Nucleus accumbens (tissue), 56 donors: ENCODE data around the gene ADIG.
"Not testable (repeated sequence)": the region's sequence is repeated elsewhere in the genome, so short reads cannot be mapped to it uniquely, and the experiment has no call there.

Experiments
- DNase-seq, 56 donors: peaks; one replicate each; lab custom pipeline; 2025; lab: John Stamatoyannopoulos, UW

The ADIG gene

GRCh38 chr20:38569747-38570525 lies 11.1 kb upstream of the ADIG start:
- no peak for DNase-seq

GRCh38 chr20:38573413-38573812 lies 7.6 kb upstream of the ADIG start:
- DNase-seq, result peak in 16 of 56 donors; percentile 3 to 45 (median 12)

GRCh38 chr20:38579219-38579910 lies 1.6 kb upstream of the ADIG start:
- DNase-seq, result no peak

GRCh38 chr20:38579921-38580320 lies 1.1 kb upstream of the ADIG start:
- no peak for DNase-seq

GRCh38 chr20:38581830-38582358 lies 897 bp downstream of the ADIG start:
- no peak for DNase-seq

GRCh38 chr20:38583306-38583705 lies 2.3 kb downstream of the ADIG start:
- DNase-seq, result no peak

GRCh38 chr20:38584099-38584763 lies 3.2 kb downstream of the ADIG start:
- no peak for DNase-seq

GRCh38 chr20:38585404-38586180 lies 4.6 kb downstream of the ADIG start:
- DNase-seq, result no peak

GRCh38 chr20:38586181-38586525 lies 5.2 kb downstream of the ADIG start:
- no peak for DNase-seq

GRCh38 chr20:38588303-38588702 lies 7.3 kb downstream of the ADIG start:
- no peak for DNase-seq

- DNase-seq, result no peak
Observed at GRCh38 chr20:38589351-38589750, 8.4 kb downstream of the ADIG start.

GRCh38 chr20:38589967-38590675 lies 9.1 kb downstream of the ADIG start:
- no peak for DNase-seq

GRCh38 chr20:38590676-38591473 lies 9.9 kb downstream of the ADIG start:
- peak in 14 of 56 donors; percentile 2 to 50 (median 24) for DNase-seq

- DNase-seq, result no peak
Observed at GRCh38 chr20:38591474-38592410, 10.7 kb downstream of the ADIG start.

- DNase-seq, result not testable (repeated sequence)
Observed at GRCh38 chr20:38592411-38592790, 11.4 kb downstream of the ADIG start.

GRCh38 chr20:38594281-38594680 lies 13.3 kb downstream of the ADIG start:
- DNase-seq, result not testable (repeated sequence)

GRCh38 chr20:38595886-38596285 lies 14.9 kb downstream of the ADIG start:
- not testable (repeated sequence) for DNase-seq

- no peak for DNase-seq
Observed at GRCh38 chr20:38599410-38599882, 18.4 kb downstream of the ADIG start.
